Epidermal melanocyte (primary cell): ENCODE measurements around the gene CLEC16A.
A peak's percentile ranks its signal among the peaks of the same experiment; 100 is the strongest.

Experiments used
- DNase-seq: peaks from one replicate; pipeline ENCODE4 v3.0.0; 2011; ENCODE audit warnings: low spot score; ENCODE audit not compliant: insufficient read length

Gene CLEC16A, protein sequence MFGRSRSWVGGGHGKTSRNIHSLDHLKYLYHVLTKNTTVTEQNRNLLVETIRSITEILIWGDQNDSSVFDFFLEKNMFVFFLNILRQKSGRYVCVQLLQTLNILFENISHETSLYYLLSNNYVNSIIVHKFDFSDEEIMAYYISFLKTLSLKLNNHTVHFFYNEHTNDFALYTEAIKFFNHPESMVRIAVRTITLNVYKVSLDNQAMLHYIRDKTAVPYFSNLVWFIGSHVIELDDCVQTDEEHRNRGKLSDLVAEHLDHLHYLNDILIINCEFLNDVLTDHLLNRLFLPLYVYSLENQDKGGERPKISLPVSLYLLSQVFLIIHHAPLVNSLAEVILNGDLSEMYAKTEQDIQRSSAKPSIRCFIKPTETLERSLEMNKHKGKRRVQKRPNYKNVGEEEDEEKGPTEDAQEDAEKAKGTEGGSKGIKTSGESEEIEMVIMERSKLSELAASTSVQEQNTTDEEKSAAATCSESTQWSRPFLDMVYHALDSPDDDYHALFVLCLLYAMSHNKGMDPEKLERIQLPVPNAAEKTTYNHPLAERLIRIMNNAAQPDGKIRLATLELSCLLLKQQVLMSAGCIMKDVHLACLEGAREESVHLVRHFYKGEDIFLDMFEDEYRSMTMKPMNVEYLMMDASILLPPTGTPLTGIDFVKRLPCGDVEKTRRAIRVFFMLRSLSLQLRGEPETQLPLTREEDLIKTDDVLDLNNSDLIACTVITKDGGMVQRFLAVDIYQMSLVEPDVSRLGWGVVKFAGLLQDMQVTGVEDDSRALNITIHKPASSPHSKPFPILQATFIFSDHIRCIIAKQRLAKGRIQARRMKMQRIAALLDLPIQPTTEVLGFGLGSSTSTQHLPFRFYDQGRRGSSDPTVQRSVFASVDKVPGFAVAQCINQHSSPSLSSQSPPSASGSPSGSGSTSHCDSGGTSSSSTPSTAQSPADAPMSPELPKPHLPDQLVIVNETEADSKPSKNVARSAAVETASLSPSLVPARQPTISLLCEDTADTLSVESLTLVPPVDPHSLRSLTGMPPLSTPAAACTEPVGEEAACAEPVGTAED

GRCh38 chr16:10944249-10945064, at the start of gene CLEC16A:
Gene CLEC16A, plus strand, starts transcription at chr16:10944564. Its CDS starts 154 bp downstream, at chr16:10944718.
- DNase-seq: peak; percentile 92

DNA sequence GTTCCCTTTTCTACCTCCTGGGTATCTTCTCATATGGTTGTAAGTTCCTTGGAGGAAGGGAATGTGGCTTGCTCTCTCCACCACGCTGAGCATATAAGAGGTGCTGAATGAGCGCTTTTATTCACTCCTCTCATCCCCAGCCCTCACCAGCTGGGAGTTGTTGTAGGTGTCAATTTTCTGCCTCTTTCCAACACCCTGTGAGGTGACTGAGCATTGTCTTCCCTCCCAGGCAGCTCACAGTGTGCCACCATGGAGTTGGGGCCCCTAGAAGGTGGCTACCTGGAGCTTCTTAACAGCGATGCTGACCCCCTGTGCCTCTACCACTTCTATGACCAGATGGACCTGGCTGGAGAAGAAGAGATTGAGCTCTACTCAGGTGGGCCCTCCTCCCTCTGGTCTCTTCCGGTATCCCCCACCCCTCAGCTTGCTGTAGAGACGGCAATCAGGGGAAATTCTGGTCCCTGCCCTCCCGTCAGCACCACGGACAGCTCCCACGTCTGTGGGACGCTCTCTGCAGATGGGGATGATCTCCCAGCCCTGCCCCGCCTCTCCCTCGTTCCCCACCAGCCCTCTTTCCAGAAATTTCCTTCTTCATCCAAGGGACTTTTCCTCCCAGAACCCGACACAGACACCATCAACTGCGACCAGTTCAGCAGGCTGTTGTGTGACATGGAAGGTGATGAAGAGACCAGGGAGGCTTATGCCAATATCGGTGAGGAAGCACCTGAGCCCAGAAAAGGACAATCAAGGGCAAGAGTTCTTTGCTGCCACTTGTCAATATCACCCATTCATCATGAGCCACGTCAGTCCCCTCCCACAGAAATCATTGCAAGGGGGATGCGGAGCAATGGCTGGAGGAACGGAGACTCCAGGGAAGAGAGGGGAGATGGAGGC, 49.1 kb upstream of the CLEC16A start:
- peak; percentile 61 for DNase-seq

DNA sequence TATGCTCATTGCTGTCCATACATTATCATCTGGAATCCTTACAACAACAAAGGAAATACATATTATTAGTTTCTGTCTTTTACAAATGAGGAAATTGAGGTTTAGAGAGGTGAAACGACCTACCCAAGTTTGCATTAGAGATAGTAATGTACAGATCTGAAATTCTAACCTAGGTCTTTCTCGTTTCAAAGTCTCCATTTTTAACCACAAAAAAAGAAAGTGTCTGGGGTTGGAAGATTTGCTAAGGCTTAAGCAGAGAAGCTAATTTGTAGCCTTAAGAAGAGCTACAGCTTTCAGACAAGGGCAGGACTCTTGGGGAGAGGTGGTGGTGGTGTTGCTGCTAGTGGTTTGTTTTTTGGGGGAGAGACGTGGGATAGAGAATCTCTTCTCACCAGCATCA, 48.2 kb upstream of the CLEC16A start:
- no peak for DNase-seq

- DNase-seq: no peak
Measured at GRCh38 chr16:10896723-10897122, 47.6 kb upstream of the CLEC16A start.

- DNase-seq: no peak
Measured at GRCh38 chr16:10897134-10897533, 47.2 kb upstream of the CLEC16A start.

DNA sequence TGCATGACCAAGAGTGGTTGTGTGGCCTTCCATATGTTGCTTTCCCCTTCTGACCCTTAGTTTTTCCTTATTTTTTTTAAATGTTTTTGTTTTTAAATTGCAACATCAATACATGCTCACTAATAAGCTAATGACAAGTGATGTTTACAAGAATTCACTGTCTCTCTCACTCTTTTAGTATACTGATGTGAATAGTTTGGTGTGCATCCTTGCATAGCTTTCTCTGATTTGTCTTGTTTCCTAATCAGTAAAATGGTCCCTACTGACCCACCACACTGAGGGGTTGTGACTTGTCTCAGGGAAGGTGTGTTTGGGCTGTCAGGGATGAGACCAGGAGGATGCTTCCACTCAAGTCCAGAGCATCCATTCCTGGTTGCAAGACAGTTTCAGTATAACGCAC, 41.4 kb upstream of the CLEC16A start:
- no peak for DNase-seq

DNA sequence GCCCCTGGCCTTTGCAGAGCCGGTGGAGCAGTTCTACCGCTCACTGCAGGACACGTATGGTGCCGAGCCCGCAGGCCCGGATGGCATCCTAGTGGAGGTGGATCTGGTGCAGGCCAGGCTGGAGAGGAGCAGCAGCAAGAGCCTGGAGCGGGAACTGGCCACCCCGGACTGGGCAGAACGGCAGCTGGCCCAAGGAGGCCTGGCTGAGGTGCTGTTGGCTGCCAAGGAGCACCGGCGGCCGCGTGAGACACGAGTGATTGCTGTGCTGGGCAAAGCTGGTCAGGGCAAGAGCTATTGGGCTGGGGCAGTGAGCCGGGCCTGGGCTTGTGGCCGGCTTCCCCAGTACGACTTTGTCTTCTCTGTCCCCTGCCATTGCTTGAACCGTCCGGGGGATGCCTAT, 37.9 kb upstream of the CLEC16A start:
- DNase-seq: no peak

GRCh38 chr16:10906914-10907756, 37.2 kb upstream of the CLEC16A start:
- no peak for DNase-seq

GRCh38 chr16:10907757-10908045, 36.7 kb upstream of the CLEC16A start:
- DNase-seq: no peak

DNA sequence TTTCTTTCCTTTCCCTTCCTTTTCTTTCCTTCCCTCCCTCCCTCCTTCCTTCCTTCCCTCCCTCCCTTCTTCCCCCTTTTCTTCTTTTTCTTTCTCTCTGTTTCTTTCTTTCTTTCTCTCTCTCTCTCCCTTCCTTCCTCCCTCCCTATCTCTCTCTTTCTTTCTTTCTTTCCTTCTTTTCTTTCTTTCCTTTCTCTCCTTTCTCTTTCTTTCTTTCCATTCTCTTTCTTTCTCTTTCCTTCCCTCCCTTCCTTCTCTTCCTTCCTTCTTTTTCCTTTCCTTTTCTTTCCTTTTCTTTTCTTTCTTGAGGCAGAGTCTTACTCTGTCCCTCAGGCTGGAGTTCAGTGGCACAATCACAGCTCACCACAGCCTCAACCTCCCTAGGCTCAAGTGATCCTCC, 33.1 kb upstream of the CLEC16A start:
- no peak for DNase-seq

DNA sequence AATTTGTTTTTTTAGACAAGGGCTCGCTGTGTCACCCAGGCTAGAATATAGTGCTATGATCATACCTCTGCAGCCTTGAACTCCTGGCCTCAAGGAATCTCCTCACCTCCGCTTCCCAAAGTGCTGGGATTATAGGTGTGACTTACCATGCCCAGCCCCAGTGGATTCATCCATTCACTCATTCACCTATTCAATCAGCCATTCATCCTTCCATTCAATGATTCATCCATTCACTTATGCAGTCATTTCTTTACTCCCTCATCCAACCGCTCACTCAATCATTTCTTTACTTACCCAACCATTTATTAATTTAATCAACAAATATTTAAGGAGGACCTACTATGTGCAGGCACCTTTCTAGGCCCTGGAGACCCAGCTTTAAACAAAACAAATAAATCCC, 27.8 kb upstream of the CLEC16A start:
- no peak for DNase-seq

- peak; percentile 89 for DNase-seq
Measured at GRCh38 chr16:10918294-10919002, 25.9 kb upstream of the CLEC16A start.

GRCh38 chr16:10919003-10919351, 25.4 kb upstream of the CLEC16A start:
- DNase-seq: no peak

- DNase-seq: no peak
Measured at GRCh38 chr16:10920726-10921427, 23.5 kb upstream of the CLEC16A start.

DNA sequence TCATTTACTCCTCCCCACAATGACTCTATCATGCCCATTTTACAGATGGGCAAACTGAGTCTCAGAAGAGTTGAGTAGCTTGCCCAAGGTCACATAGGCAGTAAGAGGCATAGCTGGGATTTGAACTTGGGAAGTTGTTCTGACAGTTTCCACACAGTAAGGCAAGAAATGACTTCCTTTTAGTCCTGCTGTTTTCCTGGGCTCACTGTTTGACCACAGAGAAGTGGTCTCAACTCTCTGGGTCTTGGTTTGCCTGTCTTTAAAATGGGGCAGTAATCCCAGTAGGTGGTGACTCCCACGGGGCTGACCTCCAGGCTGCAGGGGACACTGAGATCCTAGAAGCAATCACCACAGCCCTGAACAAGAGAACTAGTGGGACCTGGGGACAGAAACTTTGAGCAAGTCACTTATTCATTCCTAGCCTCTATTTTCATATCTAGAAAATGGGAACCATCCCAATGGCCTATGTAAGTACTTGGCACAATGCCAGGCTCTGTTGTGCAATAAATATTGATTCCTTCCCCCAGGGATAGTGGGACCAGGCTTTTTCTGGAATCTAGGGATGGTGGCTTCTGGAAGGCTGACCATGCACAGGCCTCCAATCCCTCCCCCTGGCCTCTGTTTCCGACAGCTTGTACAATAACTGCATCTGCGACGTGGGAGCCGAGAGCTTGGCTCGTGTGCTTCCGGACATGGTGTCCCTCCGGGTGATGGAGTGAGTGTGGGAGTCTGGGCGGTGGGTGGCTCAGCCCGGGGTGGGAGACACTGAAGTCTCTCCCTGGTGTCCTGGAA, 22.6 kb upstream of the CLEC16A start:
- no peak for DNase-seq

DNA sequence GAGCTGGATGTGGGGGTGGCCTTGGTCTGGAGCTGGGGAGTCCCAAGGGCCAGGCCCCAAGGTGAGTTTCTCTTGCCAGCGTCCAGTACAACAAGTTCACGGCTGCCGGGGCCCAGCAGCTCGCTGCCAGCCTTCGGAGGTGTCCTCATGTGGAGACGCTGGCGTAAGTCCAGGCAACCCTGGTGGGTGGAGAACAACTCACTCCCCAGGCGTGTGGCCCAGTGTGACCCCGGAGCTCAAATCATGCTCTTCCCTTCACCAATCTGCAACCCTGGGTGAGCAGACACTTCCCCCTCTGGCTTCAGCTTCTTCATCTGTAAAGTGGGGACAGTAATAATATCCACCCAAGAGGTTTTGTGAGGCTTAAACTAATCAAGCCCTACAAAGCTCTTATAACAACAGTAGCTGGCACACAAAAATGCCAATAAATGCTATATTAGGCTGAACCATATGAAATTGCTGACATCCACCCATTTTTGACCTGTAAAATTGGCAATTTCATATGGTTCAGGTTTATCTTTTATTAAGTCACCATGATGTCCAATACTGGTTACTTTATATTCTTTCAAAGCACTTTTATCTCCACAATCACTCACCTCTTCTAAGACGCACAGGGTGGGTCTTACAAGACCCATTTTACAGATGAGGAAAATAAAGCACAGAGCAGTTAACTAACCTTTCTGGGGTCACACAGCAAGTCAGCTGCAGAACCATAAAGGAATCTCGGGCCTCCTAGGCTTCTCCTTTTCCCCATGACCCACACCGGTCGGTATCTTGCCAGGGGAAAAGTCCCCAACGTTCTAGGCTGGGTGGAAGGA, 21.8 kb upstream of the CLEC16A start:
- no peak for DNase-seq
